ENCODE results near the gene CDK10.

Gene CDK10

DNA sequence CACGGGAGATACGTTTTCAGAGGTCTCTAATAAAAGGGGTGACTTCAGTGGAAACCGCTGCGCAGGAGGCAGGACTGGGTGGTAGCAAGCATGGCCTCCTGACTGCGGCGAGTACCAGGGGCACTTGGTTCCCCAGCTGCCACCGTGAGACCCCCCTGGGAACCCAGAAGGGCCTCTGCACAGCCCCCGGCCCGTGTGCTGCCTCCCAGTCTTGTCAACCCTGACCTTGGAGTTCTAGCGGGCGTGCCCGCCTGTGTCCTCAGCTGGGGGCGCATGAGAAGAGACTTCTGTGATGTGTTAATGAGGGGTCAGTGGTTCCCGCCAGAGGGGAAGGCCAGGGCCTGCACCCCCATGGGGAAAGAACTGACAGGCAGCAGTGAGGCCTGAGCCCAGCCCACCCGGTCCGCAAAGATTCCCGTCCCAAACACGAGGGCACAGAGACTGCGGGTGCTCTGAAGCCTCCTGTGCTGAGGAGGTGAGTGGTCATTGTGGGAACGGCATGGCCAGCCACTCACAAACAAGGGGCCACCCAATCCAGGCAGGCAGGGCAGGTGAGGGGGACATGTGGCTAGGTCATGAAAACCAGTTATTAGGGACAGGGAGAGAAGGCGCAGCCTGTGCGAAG, 44.2 kb downstream of the CDK10 start:
- no peak for DNase-seq (ENCODE audit: low read depth in 1 of 2, low spot score in 1 of 2)
- Histone ChIP-seq H3K4me3 (replicated peaks; ENCODE audit: insufficient read depth, low read length) (no peak overlapping the region), H3K27me3 (ENCODE audit: insufficient read depth, poor library complexity, severe bottlenecking) (no peaks in the 10 kb centered on the region), H3K27ac (replicated peaks) (no peak overlapping the region)
- TF ChIP-seq SPI1 (IDR thresholded peaks at IDR 0.05; ENCODE audit: borderline replicate concordance, low read depth) (no peak), GABPA (IDR thresholded peaks at IDR 0.05; ENCODE audit: low read depth) (no peak)
- TF ChIP-seq, protein P1, sequence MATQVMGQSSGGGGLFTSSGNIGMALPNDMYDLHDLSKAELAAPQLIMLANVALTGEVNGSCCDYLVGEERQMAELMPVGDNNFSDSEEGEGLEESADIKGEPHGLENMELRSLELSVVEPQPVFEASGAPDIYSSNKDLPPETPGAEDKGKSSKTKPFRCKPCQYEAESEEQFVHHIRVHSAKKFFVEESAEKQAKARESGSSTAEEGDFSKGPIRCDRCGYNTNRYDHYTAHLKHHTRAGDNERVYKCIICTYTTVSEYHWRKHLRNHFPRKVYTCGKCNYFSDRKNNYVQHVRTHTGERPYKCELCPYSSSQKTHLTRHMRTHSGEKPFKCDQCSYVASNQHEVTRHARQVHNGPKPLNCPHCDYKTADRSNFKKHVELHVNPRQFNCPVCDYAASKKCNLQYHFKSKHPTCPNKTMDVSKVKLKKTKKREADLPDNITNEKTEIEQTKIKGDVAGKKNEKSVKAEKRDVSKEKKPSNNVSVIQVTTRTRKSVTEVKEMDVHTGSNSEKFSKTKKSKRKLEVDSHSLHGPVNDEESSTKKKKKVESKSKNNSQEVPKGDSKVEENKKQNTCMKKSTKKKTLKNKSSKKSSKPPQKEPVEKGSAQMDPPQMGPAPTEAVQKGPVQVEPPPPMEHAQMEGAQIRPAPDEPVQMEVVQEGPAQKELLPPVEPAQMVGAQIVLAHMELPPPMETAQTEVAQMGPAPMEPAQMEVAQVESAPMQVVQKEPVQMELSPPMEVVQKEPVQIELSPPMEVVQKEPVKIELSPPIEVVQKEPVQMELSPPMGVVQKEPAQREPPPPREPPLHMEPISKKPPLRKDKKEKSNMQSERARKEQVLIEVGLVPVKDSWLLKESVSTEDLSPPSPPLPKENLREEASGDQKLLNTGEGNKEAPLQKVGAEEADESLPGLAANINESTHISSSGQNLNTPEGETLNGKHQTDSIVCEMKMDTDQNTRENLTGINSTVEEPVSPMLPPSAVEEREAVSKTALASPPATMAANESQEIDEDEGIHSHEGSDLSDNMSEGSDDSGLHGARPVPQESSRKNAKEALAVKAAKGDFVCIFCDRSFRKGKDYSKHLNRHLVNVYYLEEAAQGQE (IDR thresholded peaks at IDR 0.05; ENCODE audit: insufficient replicate concordance, low read depth): no peak

DNA sequence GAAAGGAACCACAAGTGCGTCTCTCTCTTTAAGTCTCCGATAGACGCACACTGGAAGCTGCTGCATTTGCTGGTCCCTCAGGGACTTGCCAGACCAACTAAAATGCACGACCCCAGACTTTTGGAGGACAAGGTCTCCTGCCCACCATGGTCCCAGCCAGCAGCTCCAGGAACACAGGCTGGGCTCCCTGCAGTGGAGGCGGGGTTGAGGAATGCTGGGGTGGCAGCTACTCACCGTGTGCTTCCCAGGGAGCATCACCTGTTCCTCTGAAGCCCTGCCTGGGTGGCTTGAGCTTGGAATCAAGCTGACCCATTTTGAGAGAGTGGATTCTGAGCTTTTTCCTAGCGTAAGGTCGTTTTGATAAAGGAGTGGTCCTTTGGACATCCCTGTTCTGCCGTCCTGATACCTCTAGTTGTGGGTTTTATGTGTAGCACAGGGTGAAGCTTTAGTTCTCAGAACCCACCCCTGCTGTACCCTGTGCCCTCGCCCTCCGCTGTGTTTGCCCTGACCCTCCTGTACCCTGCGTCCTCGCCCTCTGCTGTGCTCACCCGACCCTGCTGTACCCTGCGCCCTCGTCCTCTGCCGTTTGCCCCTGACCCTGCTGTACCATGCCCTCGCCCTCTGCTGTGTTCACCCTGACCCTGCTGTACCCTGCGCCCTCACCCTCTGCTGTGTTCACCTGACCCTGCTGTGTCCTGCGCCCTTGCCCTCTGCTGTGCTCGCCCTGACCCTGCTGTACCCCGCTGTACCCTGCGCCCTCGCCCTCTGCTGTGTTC, 45.8 kb downstream of the CDK10 start:
- no peak for DNase-seq (ENCODE audit: low read depth in 1 of 2, low spot score in 1 of 2)
- Histone ChIP-seq H3K27ac (replicated peaks) (no peak overlapping the region), H3K4me3 (replicated peaks; ENCODE audit: insufficient read depth, low read length) (no peak overlapping the region), H3K27me3 (ENCODE audit: insufficient read depth, poor library complexity, severe bottlenecking) (no peaks in the 10 kb centered on the region)
- TF ChIP-seq GABPA (IDR thresholded peaks at IDR 0.05; ENCODE audit: low read depth): no peak
- TF ChIP-seq, protein P2, sequence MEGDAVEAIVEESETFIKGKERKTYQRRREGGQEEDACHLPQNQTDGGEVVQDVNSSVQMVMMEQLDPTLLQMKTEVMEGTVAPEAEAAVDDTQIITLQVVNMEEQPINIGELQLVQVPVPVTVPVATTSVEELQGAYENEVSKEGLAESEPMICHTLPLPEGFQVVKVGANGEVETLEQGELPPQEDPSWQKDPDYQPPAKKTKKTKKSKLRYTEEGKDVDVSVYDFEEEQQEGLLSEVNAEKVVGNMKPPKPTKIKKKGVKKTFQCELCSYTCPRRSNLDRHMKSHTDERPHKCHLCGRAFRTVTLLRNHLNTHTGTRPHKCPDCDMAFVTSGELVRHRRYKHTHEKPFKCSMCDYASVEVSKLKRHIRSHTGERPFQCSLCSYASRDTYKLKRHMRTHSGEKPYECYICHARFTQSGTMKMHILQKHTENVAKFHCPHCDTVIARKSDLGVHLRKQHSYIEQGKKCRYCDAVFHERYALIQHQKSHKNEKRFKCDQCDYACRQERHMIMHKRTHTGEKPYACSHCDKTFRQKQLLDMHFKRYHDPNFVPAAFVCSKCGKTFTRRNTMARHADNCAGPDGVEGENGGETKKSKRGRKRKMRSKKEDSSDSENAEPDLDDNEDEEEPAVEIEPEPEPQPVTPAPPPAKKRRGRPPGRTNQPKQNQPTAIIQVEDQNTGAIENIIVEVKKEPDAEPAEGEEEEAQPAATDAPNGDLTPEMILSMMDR (IDR thresholded peaks at IDR 0.05; ENCODE audit: insufficient read depth, low read length): no peak
- no peak for TF ChIP-seq POLR2AphosphoS5 (IDR thresholded peaks at IDR 0.05; ENCODE audit: low read depth)
- no peak for TF ChIP-seq SPI1 (IDR thresholded peaks at IDR 0.05; ENCODE audit: borderline replicate concordance, low read depth)
- TF ChIP-seq, protein P1 (IDR thresholded peaks at IDR 0.05; ENCODE audit: insufficient replicate concordance, low read depth): no peak

DNA sequence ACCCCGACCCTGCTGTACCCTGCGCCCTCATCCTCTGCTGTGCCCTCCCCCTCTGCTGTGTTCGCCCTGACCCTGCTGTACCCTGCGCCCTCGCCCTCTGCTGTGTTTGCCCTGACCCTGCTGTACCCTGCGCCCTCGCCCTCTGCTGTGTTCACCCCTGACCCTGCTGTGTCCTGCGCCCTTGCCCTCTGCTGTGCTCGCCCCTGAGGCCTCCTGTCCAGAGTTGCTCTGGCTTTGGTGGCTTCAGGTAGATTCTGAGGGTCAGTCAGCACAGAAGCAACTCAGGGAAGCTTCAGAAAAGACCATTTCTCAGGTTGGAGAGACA, 46.4 kb downstream of the CDK10 start:
- TF ChIP-seq, protein P2 (IDR thresholded peaks at IDR 0.05; ENCODE audit: insufficient read depth, low read length): no peak
- TF ChIP-seq POLR2AphosphoS5 (IDR thresholded peaks at IDR 0.05; ENCODE audit: low read depth) (no peak), SPI1 (IDR thresholded peaks at IDR 0.05; ENCODE audit: borderline replicate concordance, low read depth) (no peak), GABPA (IDR thresholded peaks at IDR 0.05; ENCODE audit: low read depth) (no peak)
- TF ChIP-seq, protein P1 (IDR thresholded peaks at IDR 0.05; ENCODE audit: insufficient replicate concordance, low read depth): no peak
- DNase-seq (ENCODE audit: low read depth in 1 of 2, low spot score in 1 of 2): no peak
- Histone ChIP-seq H3K4me3 (replicated peaks; ENCODE audit: insufficient read depth, low read length) (no peak overlapping the region), H3K27ac (replicated peaks) (no peak overlapping the region), H3K27me3 (ENCODE audit: insufficient read depth, poor library complexity, severe bottlenecking) (no peaks in the 10 kb centered on the region)
